ENCODE data around the gene C19orf85. TPM values are rescaled to one million over a fixed set of nuclear protein-coding genes. Genes with fewer than 3 reads are reported as not detected.

Gene C19orf85
- polyA plus RNA-seq, 4 donors, result not detected

- no peak for DNase-seq (ENCODE audit: low read depth in 4 of 4, low spot score in 2 of 4)
Observed at GRCh38 chr19:55479451-55480230, 15.1 kb upstream of the C19orf85 start.

GRCh38 chr19:55479045-55479444 is 14.5 kb upstream of the C19orf85 start:
- DNase-seq (ENCODE audit: low read depth in 4 of 4, low spot score in 2 of 4), result no peak

GRCh38 chr19:55478364-55478763 is 13.8 kb upstream of the C19orf85 start:
- no peak for DNase-seq (ENCODE audit: low read depth in 4 of 4, low spot score in 2 of 4)

GRCh38 chr19:55477905-55478304 is 13.4 kb upstream of the C19orf85 start:
- no peak for DNase-seq (ENCODE audit: low read depth in 4 of 4, low spot score in 2 of 4)

GRCh38 chr19:55476100-55476775 is 11.7 kb upstream of the C19orf85 start, which contains the start of gene ZNF628:
Gene ZNF628, plus strand, starts transcription at chr19:55476617. Its CDS starts 3,294 bp downstream, at chr19:55479911.
- peak; percentile 90 to 98 (median 96) for DNase-seq (ENCODE audit: low read depth in 4 of 4, low spot score in 2 of 4)

GRCh38 chr19:55474269-55475265 is 10.0 kb upstream of the C19orf85 start:
- DNase-seq (ENCODE audit: low read depth in 4 of 4, low spot score in 2 of 4), result no peak

- DNase-seq (ENCODE audit: low read depth in 4 of 4, low spot score in 2 of 4), result no peak
Observed at GRCh38 chr19:55473225-55474012, 8.9 kb upstream of the C19orf85 start.

- no peak for DNase-seq (ENCODE audit: low read depth in 4 of 4, low spot score in 2 of 4)
Observed at GRCh38 chr19:55472463-55472862, 7.9 kb upstream of the C19orf85 start.

- DNase-seq (ENCODE audit: low read depth in 4 of 4, low spot score in 2 of 4), result no peak
Observed at GRCh38 chr19:55471266-55471665, 6.7 kb upstream of the C19orf85 start.

- DNase-seq (ENCODE audit: low read depth in 4 of 4, low spot score in 2 of 4), result no peak
Observed at GRCh38 chr19:55468054-55468393, 3.5 kb upstream of the C19orf85 start.

- DNase-seq (ENCODE audit: low read depth in 4 of 4, low spot score in 2 of 4), result no peak
Observed at GRCh38 chr19:55467236-55468053, 2.9 kb upstream of the C19orf85 start.

- DNase-seq (ENCODE audit: low read depth in 4 of 4, low spot score in 2 of 4), result no peak
Observed at GRCh38 chr19:55466241-55466614, 1.7 kb upstream of the C19orf85 start.

GRCh38 chr19:55465460-55466240 is 1.1 kb upstream of the C19orf85 start:
- no peak for DNase-seq (ENCODE audit: low read depth in 4 of 4, low spot score in 2 of 4)

GRCh38 chr19:55464039-55464661 is 401 bp downstream of the C19orf85 start:
- no peak for DNase-seq (ENCODE audit: low read depth in 4 of 4, low spot score in 2 of 4)

GRCh38 chr19:55463583-55464031 is 944 bp downstream of the C19orf85 start:
- DNase-seq (ENCODE audit: low read depth in 4 of 4, low spot score in 2 of 4), result no peak

GRCh38 chr19:55462722-55463121 is 1.8 kb downstream of the C19orf85 start:
- no peak for DNase-seq (ENCODE audit: low read depth in 4 of 4, low spot score in 2 of 4)

GRCh38 chr19:55461974-55462626 is 2.5 kb downstream of the C19orf85 start:
- DNase-seq (ENCODE audit: low read depth in 4 of 4, low spot score in 2 of 4), result no peak

Data from left renal cortex interstitium (tissue), 4 donors.